ENCODE results near the gene MRPS9. TPM values are rescaled to one million over a fixed set of nuclear protein-coding genes. Genes with fewer than 3 reads are reported as not detected.

MRPS9 gene
- 32.1 TPM for polyA plus RNA-seq (2012; ENCODE audit: missing spikeins)

- DNase-seq (ENCODE audit: insufficient read length) (peak; percentile 83), FAIRE-seq (peak; percentile 96)
- TF ChIP-seq TAF1 (IDR thresholded peaks at IDR 0.05; ENCODE audit: borderline replicate concordance, low read depth, low read length) = peak; percentile 82
- TF ChIP-seq POLR2AphosphoS5 (IDR thresholded peaks at IDR 0.05; ENCODE audit: low read depth, low read length) = peak; percentile 84
- TF ChIP-seq POLR2A (IDR thresholded peaks at IDR 0.05; ENCODE audit: low read depth, low read length) = peak; percentile 83
These were observed at the start of gene MRPS9 for GRCh38 chr2:105037572-105038382. TSS of gene MRPS9 (plus strand) at chr2:105038069. CDS start at chr2:105038093, 24 bp downstream.

DNA sequence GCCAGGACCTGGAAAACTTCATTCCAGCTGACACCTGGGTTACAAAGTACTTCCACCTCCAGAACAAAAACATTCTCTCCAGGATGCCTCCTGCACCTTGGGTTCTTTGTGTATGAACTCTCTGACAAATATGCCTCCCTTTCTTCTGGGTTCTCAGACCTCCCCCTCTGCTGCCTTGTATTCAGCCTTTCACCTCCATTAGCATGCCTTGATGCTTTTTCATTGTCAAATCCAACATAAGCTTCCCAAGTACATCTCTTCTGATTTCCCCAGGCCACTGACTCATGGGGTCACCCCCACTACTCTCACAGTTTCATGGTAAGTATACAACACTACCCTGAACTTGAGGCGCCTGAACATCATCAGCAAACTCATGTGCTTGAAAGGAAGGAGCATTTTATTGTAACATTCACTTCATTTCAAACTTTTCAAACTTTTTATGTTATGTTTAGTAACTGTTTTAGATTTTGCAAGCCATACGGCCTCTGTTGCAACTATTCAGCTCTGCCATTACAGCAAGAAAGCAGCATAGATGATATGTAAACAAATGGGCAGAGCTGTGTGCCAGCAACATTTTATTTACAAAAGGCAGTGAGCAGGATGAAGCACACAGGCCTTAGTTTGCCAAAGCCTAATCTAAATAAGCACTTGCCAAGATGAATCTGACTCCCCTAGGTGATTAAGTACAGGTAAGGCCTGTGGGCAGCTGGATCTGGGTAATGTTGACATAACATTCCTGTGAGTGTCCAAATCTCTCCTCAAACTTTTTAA, 32.5 kb upstream of the MRPS9 start:
- DNase-seq (ENCODE audit: insufficient read length) = no peak
- TF ChIP-seq POLR2AphosphoS5 (IDR thresholded peaks at IDR 0.05; ENCODE audit: low read depth, low read length) (no peak), POLR2A (IDR thresholded peaks at IDR 0.05; ENCODE audit: low read depth, low read length) (no peak), TAF1 (IDR thresholded peaks at IDR 0.05; ENCODE audit: borderline replicate concordance, low read depth, low read length) (no peak)
- FAIRE-seq = no peak

DNA sequence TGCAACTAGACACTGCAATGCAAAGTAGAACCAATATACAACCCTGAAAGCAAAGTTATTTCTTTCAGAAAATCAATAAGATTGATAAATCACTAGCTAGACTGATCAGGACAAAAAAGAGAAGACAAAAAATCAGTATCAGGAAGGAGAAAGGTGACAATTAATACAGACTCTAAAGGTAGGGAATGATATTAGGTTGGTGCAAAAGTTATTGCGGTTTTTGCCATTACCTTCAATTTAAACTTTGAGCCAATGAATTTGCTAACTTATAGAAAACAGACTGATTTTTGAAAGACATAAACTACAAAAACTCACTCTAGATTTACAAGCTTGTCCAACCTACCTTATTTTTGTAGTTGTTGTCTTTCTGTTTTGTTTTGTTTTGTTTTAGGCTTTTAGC, 30.5 kb upstream of the MRPS9 start:
- TF ChIP-seq POLR2A (IDR thresholded peaks at IDR 0.05; ENCODE audit: low read depth, low read length) (no peak), TAF1 (IDR thresholded peaks at IDR 0.05; ENCODE audit: borderline replicate concordance, low read depth, low read length) (no peak), POLR2AphosphoS5 (IDR thresholded peaks at IDR 0.05; ENCODE audit: low read depth, low read length) (no peak)
- no peak for DNase-seq (ENCODE audit: insufficient read length)
- FAIRE-seq = no peak

DNA sequence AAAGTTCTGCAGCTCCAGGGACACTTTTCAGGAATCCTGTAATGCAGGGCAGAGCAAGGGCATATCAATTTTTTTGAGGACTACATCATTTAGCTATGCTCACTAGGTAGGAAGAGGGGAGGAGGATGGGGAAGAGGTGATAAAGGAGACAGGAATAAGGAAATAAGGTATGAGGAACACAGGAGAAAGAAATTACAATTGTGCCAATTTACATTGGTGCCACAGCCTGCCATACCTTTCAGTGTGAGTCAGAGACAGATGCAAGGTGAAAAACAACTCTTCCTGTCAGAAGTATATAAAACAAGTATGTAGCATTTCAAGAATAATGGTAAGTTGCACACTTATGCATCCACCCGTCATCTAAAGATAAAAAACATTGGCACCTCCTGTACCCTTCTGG, 5.4 kb upstream of the MRPS9 start:
- TF ChIP-seq POLR2AphosphoS5 (IDR thresholded peaks at IDR 0.05; ENCODE audit: low read depth, low read length) = no peak
- no peak for TF ChIP-seq TAF1 (IDR thresholded peaks at IDR 0.05; ENCODE audit: borderline replicate concordance, low read depth, low read length)
- DNase-seq (ENCODE audit: insufficient read length) (no peak), FAIRE-seq (no peak)

DNA sequence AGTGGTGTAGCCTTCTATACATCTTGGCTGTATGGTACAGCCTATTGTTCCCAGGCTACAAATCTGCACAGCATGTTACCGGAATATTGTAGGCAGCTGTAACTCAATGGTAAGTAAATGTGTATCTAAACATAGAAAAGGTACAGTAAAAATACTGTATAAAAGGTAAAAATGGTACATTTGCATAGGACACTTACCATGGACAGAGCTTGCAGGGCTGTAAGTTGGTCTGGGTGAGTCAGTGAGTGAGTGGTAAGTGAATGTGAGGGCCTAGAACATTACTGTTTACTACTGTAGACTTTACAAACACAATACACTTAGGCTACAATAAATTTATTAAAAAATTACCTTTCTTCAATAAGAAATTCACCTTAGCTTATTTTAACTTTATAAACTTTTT, 3.7 kb upstream of the MRPS9 start:
- no peak for FAIRE-seq
- no peak for TF ChIP-seq POLR2AphosphoS5 (IDR thresholded peaks at IDR 0.05; ENCODE audit: low read depth, low read length)
- no peak for TF ChIP-seq TAF1 (IDR thresholded peaks at IDR 0.05; ENCODE audit: borderline replicate concordance, low read depth, low read length)
- no peak for TF ChIP-seq POLR2A (IDR thresholded peaks at IDR 0.05; ENCODE audit: low read depth, low read length)
- DNase-seq (ENCODE audit: insufficient read length) = no peak

DNA sequence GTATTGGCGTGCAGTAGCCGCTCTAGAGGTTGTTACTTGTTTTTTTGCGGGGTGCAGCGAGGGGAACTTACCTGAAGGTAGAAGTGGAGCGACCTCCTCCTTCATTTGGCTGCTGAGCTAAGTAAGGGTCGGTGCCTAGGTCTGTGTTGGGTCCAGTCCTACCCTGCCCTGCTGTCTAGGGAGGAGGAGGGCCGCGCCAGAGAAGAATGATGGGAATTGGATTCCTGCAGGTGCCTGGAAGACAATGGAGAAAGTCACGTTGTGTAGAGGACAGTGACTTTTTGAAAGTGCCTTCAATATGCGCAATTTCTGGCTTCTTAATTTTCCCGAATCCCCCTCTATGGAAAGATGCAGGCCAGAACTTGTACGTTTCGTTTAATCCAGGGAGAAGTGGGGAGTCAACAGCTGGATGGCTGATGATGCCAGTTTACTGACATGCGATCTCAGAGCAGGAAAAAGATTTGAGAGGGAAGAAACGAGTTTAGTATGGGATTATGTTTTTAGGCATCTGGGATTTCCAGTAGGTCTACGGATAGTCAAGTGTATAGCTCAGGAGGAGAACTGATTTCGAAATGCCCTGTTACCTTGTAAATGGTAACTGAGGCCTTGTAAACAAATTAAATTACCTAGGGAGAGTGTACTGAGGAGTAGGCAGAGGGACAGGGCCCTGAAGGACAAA, 653 bp downstream of the MRPS9 start:
- no peak for DNase-seq (ENCODE audit: insufficient read length)
- TF ChIP-seq POLR2A (IDR thresholded peaks at IDR 0.05; ENCODE audit: low read depth, low read length) = no peak
- TF ChIP-seq TAF1 (IDR thresholded peaks at IDR 0.05; ENCODE audit: borderline replicate concordance, low read depth, low read length) = no peak
- no peak for TF ChIP-seq POLR2AphosphoS5 (IDR thresholded peaks at IDR 0.05; ENCODE audit: low read depth, low read length)
- no peak for FAIRE-seq

- no peak for TF ChIP-seq TAF1 (IDR thresholded peaks at IDR 0.05; ENCODE audit: borderline replicate concordance, low read depth, low read length)
- TF ChIP-seq POLR2A (IDR thresholded peaks at IDR 0.05; ENCODE audit: low read depth, low read length) = no peak
- no peak for TF ChIP-seq POLR2AphosphoS5 (IDR thresholded peaks at IDR 0.05; ENCODE audit: low read depth, low read length)
- no peak for FAIRE-seq
- no peak for DNase-seq (ENCODE audit: insufficient read length)
These were observed 1.7 kb downstream of the MRPS9 start for GRCh38 chr2:105039559-105039958.

GRCh38 chr2:105042189-105042588, 4.3 kb downstream of the MRPS9 start:
- no peak for TF ChIP-seq TAF1 (IDR thresholded peaks at IDR 0.05; ENCODE audit: borderline replicate concordance, low read depth, low read length)
- no peak for TF ChIP-seq POLR2AphosphoS5 (IDR thresholded peaks at IDR 0.05; ENCODE audit: low read depth, low read length)
- no peak for TF ChIP-seq POLR2A (IDR thresholded peaks at IDR 0.05; ENCODE audit: low read depth, low read length)
- FAIRE-seq = no peak
- DNase-seq (ENCODE audit: insufficient read length) = no peak

- TF ChIP-seq POLR2AphosphoS5 (IDR thresholded peaks at IDR 0.05; ENCODE audit: low read depth, low read length) (no peak), TAF1 (IDR thresholded peaks at IDR 0.05; ENCODE audit: borderline replicate concordance, low read depth, low read length) (no peak), POLR2A (IDR thresholded peaks at IDR 0.05; ENCODE audit: low read depth, low read length) (no peak)
- DNase-seq (ENCODE audit: insufficient read length) (no peak), FAIRE-seq (no peak)
These were observed 14.9 kb downstream of the MRPS9 start for GRCh38 chr2:105052773-105053172.

DNA sequence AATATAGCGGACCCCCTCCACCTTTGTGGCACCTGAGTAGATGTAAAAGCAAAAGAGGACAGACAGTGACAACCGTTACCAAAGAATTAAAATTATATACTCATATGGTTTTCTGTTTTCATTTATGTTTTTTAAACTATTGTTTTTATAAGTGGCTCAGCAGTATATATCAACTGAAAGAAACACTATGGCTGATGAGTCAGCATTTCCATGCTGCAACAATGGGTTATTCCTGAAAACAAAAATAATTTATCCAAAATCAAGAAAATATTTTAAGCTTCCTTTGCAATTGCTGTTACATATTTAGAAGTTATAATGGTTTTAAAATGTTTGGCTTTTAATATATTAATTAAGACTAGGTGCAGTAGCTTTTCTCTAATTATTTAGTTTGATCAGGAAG, 17.7 kb downstream of the MRPS9 start:
- FAIRE-seq (no peak), DNase-seq (ENCODE audit: insufficient read length) (no peak)
- TF ChIP-seq POLR2A (IDR thresholded peaks at IDR 0.05; ENCODE audit: low read depth, low read length) (no peak), POLR2AphosphoS5 (IDR thresholded peaks at IDR 0.05; ENCODE audit: low read depth, low read length) (no peak), TAF1 (IDR thresholded peaks at IDR 0.05; ENCODE audit: borderline replicate concordance, low read depth, low read length) (no peak)

GRCh38 chr2:105056245-105056644, 18.4 kb downstream of the MRPS9 start:
- FAIRE-seq (no peak), DNase-seq (ENCODE audit: insufficient read length) (no peak)
- TF ChIP-seq TAF1 (IDR thresholded peaks at IDR 0.05; ENCODE audit: borderline replicate concordance, low read depth, low read length) (no peak), POLR2AphosphoS5 (IDR thresholded peaks at IDR 0.05; ENCODE audit: low read depth, low read length) (no peak), POLR2A (IDR thresholded peaks at IDR 0.05; ENCODE audit: low read depth, low read length) (no peak)
